Nephron progenitor cell (in vitro differentiated cells): ENCODE measurements around the gene ULBP2.
"Not testable (repeated sequence)": the region's sequence is repeated elsewhere in the genome, so short reads cannot be mapped to it uniquely, and the experiment has no call there.

ENCODE experiments used
- DNase-seq: peaks from one replicate; pipeline ENCODE4 v3.0.0; 2021
- H3K27ac Mint-ChIP-seq: 2 replicates; pipeline ENCODE4 v1.8.0; 2021; ENCODE audit warnings: mild to moderate bottlenecking, moderate library complexity, mixed read lengths
- H3K27me3 Mint-ChIP-seq: 2 replicates; pipeline ENCODE4 v1.8.0; 2021; ENCODE audit warnings: mild to moderate bottlenecking, low read depth, mixed read lengths; ENCODE audit not compliant: poor library complexity
- H3K36me3 Mint-ChIP-seq: 2 replicates; pipeline ENCODE4 v1.8.0; 2021; ENCODE audit warnings: low read depth, mixed read lengths
- H3K4me1 Mint-ChIP-seq: 2 replicates; pipeline ENCODE4 v1.8.0; 2021; ENCODE audit warnings: mixed read lengths
- H3K4me3 Mint-ChIP-seq: 2 replicates; pipeline ENCODE4 v1.8.0; 2021; ENCODE audit warnings: mild to moderate bottlenecking, moderate library complexity, mixed read lengths
- H3K9me3 Mint-ChIP-seq: 2 replicates; pipeline ENCODE4 v1.8.0; 2021; ENCODE audit warnings: mild to moderate bottlenecking, moderate library complexity, mixed read lengths
- CTCF ChIP-seq: fragments of 200-600 bp; sonication (generic); IDR thresholded peaks from 2 replicates; pipeline ENCODE4 v1.5.0; 2021; ENCODE audit warnings: antibody characterized with exemption

The ULBP2 gene

GRCh38 chr6:149990661-149991471 is 49.1 kb downstream of the ULBP2 start:
- Mint-ChIP-seq H3K36me3 (no peaks in the 10 kb centered on the region), H3K27me3 (peaks cover 100% of the 10 kb centered on the region), H3K4me3 (peak overlapping the region; percentile 60)

GRCh38 chr6:149991472-149991795 is 49.6 kb downstream of the ULBP2 start:
- peaks cover 100% of the 10 kb centered on the region for H3K27me3 Mint-ChIP-seq
- not testable (repeated sequence) for DNase-seq, H3K27ac Mint-ChIP-seq, H3K36me3 Mint-ChIP-seq
- H3K4me3 Mint-ChIP-seq, result peak overlapping the region; percentile 60
- peaks cover 16% of the 10 kb centered on the region for H3K4me1 Mint-ChIP-seq
- peaks cover 52% of the 10 kb centered on the region for H3K9me3 Mint-ChIP-seq

More at GRCh38 chr6:149990661-149991471, 49.1 kb downstream of the ULBP2 start:
- H3K27ac Mint-ChIP-seq, result no peak overlapping the region
- peaks cover 16% of the 10 kb centered on the region for H3K4me1 Mint-ChIP-seq
- DNase-seq, result peak; percentile 58
- TF ChIP-seq CTCF, result no peak
- H3K9me3 Mint-ChIP-seq, result peaks cover 53% of the 10 kb centered on the region

- H3K36me3 Mint-ChIP-seq, result no peaks in the 10 kb centered on the region
- H3K27ac Mint-ChIP-seq, result no peak overlapping the region
- TF ChIP-seq CTCF, result no peak
- H3K4me1 Mint-ChIP-seq, result peaks cover 16% of the 10 kb centered on the region
- peaks cover 48% of the 10 kb centered on the region for H3K9me3 Mint-ChIP-seq
- peaks cover 100% of the 10 kb centered on the region for H3K27me3 Mint-ChIP-seq
- H3K4me3 Mint-ChIP-seq, result no peak overlapping the region
- no peak for DNase-seq
Observed at GRCh38 chr6:149991838-149992237, 50.0 kb downstream of the ULBP2 start.

- peaks cover 17% of the 10 kb centered on the region for H3K9me3 Mint-ChIP-seq
- no peak for TF ChIP-seq CTCF
- no peak for DNase-seq
- H3K4me1 Mint-ChIP-seq, result peaks cover 10% of the 10 kb centered on the region
- no peak overlapping the region for H3K27ac Mint-ChIP-seq
- no peak overlapping the region for H3K4me3 Mint-ChIP-seq
- H3K27me3 Mint-ChIP-seq, result peaks cover 100% of the 10 kb centered on the region
- no peaks in the 10 kb centered on the region for H3K36me3 Mint-ChIP-seq
Observed at GRCh38 chr6:149995235-149995750, 53.5 kb downstream of the ULBP2 start.

GRCh38 chr6:149995971-149996370 is 54.2 kb downstream of the ULBP2 start:
- Mint-ChIP-seq H3K4me1 (peaks cover 4% of the 10 kb centered on the region), H3K4me3 (no peak overlapping the region), H3K36me3 (no peaks in the 10 kb centered on the region), H3K27me3 (peaks cover 100% of the 10 kb centered on the region), H3K9me3 (peaks cover 17% of the 10 kb centered on the region), H3K27ac (no peak overlapping the region)
- DNase-seq, result no peak
- no peak for TF ChIP-seq CTCF
